GM12873 (cell line): Measurements from ENCODE around the gene CXorf49.
"Not testable (repeated sequence)": the region's sequence is repeated elsewhere in the genome, so short reads cannot be mapped to it uniquely, and the experiment has no call there.

ENCODE experiments used
- TF ChIP-seq, protein P1 (sequence below): IDR thresholded peaks from 2 replicates; pipeline ENCODE4 v1.5.1; 2012; ENCODE audit warnings: low read depth, mild to moderate bottlenecking, moderate library complexity, low read length, control low read depth; ENCODE audit not compliant: insufficient read depth; ENCODE audit errors: missing control alignments

Gene CXorf49

DNA sequence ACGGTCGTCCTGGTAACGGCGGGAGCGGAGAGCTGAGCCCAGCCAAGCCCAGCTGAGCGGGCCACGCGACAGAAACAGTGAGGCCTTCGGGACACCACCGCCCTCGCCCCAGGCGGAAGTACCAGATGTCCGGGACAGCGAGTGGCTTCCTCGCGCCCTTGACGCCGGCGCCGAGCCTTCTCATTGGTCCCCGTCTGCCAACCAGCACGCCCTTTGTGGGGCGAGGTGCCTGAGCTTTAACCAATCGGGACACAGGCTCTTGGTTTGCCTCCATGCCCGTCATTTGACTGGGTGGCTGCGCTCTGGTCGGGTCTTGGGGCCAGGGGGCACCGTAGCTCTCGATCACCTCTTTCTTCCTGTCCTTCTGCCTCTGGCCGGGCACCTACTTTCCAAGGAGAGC lies at the start of gene CXorf49:
Gene CXorf49 (minus strand): TSS at position 101 of the 400 bp plus-strand sequence. CDS start 134 bp downstream, outside the sequence.
- TF ChIP-seq, protein P1, sequence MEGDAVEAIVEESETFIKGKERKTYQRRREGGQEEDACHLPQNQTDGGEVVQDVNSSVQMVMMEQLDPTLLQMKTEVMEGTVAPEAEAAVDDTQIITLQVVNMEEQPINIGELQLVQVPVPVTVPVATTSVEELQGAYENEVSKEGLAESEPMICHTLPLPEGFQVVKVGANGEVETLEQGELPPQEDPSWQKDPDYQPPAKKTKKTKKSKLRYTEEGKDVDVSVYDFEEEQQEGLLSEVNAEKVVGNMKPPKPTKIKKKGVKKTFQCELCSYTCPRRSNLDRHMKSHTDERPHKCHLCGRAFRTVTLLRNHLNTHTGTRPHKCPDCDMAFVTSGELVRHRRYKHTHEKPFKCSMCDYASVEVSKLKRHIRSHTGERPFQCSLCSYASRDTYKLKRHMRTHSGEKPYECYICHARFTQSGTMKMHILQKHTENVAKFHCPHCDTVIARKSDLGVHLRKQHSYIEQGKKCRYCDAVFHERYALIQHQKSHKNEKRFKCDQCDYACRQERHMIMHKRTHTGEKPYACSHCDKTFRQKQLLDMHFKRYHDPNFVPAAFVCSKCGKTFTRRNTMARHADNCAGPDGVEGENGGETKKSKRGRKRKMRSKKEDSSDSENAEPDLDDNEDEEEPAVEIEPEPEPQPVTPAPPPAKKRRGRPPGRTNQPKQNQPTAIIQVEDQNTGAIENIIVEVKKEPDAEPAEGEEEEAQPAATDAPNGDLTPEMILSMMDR = not testable (repeated sequence)

DNA sequence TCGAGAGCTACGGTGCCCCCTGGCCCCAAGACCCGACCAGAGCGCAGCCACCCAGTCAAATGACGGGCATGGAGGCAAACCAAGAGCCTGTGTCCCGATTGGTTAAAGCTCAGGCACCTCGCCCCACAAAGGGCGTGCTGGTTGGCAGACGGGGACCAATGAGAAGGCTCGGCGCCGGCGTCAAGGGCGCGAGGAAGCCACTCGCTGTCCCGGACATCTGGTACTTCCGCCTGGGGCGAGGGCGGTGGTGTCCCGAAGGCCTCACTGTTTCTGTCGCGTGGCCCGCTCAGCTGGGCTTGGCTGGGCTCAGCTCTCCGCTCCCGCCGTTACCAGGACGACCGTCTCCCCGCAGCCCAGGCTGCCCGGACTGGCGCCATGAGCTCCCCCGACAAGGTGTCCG lies 45.0 kb upstream of the CXorf49 start, which contains the start of gene CXorf49B:
Gene CXorf49B (plus strand): TSS at position 301 of the 400 bp plus-strand sequence. CDS start 75 bp downstream, at position 376.
- TF ChIP-seq, protein P1 = not testable (repeated sequence)

DNA sequence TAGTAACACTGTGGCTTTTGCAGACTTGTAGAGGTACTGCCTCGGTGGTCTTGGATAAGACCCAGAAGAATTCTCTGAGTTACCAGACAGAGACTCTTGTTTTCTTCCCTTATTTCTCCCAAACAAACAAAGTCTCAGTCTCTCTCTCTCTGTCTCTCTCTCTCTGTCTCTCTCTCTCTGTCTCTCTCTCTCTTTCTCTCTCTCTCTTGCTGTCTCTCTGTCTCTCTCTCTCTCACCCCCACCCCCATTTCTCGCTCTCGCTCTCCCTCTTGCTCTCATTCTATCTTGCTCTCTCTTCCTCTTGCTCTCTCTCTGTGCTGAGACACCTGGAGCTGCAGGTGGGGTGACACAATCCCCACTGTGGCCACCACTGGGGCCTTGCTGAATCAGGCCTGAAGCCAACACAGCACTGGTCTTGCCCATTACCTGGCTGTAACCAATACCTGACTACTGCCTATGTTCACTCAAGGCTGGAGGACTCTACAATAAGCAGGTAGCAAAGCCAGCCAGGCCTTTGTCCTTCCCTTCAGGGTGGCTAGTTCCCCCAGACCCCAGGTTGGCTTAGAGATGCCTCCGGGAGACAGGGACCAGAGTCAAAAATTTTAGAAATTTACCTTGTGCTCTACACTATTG lies 38.4 kb downstream of the CXorf49 start:
- TF ChIP-seq, protein P1 = no peak

DNA sequence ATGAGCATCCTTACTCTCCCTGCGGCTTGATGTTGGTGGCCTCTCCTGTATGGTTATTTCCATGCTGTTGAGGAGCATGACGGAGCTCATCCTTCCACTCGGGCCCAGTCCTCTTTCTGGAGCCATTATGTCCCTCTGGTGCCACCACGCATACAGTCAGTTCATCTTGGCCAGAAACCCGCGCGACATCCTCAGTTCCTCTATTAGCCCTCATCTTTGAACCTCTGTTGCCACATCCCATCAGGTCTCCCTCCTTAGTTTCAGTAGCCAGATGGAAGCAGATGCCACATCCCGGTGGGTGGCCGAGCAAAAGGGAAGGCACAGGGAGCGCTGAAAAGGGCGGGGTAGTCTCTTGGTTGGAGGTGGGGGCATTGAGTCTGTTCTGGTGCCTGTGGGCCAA lies 46.1 kb downstream of the CXorf49 start:
- TF ChIP-seq, protein P1 = no peak

- TF ChIP-seq, protein P1 = no peak
These were observed 46.9 kb downstream of the CXorf49 start for GRCh38 chrX:71671043-71671780.

DNA sequence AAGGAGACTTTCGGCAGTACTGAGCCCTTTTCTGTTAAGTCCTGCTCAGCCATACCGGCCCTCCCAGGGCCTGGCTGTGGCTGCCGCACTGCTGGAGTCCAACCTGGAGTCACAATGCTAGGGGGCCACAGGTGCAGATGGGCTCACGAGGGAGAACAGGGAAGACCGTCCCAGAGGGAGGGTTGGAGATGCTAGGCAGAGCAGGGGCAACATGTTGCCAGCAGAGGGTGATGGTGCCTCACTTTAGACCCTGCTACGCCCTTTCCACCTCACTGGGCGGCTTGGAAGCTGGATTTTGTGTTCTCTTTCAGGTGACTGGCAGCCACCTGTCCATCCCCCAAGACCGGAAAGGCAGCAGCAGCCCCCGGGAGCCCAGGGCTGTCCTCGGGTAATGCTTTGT lies 48.1 kb downstream of the CXorf49 start:
- TF ChIP-seq, protein P1 = peak; percentile 65

DNA sequence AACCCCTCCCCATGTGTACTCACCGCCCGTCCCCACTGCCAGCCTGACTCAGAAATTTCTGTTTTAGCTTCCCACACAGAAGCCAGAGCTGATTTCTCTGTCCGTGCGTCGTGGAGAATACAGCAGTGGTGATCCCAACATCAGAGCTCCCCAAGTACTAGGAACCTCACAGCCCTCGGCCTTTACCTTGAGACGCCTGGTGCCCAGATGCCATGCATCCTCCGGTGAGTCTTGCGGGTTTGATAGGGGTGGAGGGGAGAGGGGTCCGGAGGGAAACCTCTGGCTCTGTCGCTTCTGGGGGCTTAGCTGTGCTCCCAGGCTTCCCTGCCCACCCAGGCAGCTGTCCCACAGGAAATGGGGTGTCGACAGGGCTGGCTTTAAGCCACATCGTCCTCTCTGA lies 48.6 kb downstream of the CXorf49 start:
- TF ChIP-seq, protein P1 = no peak
